COLO668 (cell line): Measurements from ENCODE around the gene CRIP1.

Source experiments
- DNase-seq: peaks from one replicate; lab custom pipeline; 2025; ENCODE audit not compliant: unreplicated experiment; lab: John Stamatoyannopoulos, UW

Gene CRIP1

GRCh38 chr14:105450864-105451720 lies 35.6 kb upstream of the CRIP1 start:
- DNase-seq, result no peak

- DNase-seq, result no peak
Measured at GRCh38 chr14:105452963-105453362, 33.7 kb upstream of the CRIP1 start.

- no peak for DNase-seq
Measured at GRCh38 chr14:105453847-105454246, 32.8 kb upstream of the CRIP1 start.

- no peak for DNase-seq
Measured at GRCh38 chr14:105455086-105455640, 31.5 kb upstream of the CRIP1 start.

- no peak for DNase-seq
Measured at GRCh38 chr14:105455766-105456660, 30.7 kb upstream of the CRIP1 start.

GRCh38 chr14:105456736-105457617 lies 29.7 kb upstream of the CRIP1 start:
- no peak for DNase-seq

- DNase-seq, result no peak
Measured at GRCh38 chr14:105458010-105458409, 28.7 kb upstream of the CRIP1 start.

GRCh38 chr14:105458571-105458970 lies 28.1 kb upstream of the CRIP1 start:
- no peak for DNase-seq

- DNase-seq, result no peak
Measured at GRCh38 chr14:105460116-105460515, 26.6 kb upstream of the CRIP1 start.

- DNase-seq, result no peak
Measured at GRCh38 chr14:105460616-105461015, 26.1 kb upstream of the CRIP1 start.

GRCh38 chr14:105461903-105462302 lies 24.8 kb upstream of the CRIP1 start:
- DNase-seq, result no peak

- no peak for DNase-seq
Measured at GRCh38 chr14:105464501-105464900, 22.2 kb upstream of the CRIP1 start.

GRCh38 chr14:105465209-105466031 lies 21.3 kb upstream of the CRIP1 start:
- DNase-seq, result no peak

GRCh38 chr14:105466531-105467248 lies 20.0 kb upstream of the CRIP1 start:
- no peak for DNase-seq

- DNase-seq, result no peak
Measured at GRCh38 chr14:105467249-105467941, 19.3 kb upstream of the CRIP1 start.

- no peak for DNase-seq
Measured at GRCh38 chr14:105467942-105468471, 18.7 kb upstream of the CRIP1 start.

GRCh38 chr14:105468621-105469241 lies 18.0 kb upstream of the CRIP1 start:
- no peak for DNase-seq
